WTC11 (cell line): ENCODE measurements around the gene SSC5D. TPM values are rescaled to one million over a fixed set of nuclear protein-coding genes. Genes with fewer than 3 reads are reported as not detected.

ENCODE experiments used
- ATAC-seq: fragments of 200-7000 bp; cut with Tn5 transposase; 2 replicates; pipeline ENCODE4 v1.10.0; 2021; ENCODE audit warnings: mild to moderate bottlenecking, moderate library complexity
- CTCF ChIA-PET: fragments of 300-600 bp; sonication (Branson Sonifier 250); formaldehyde crosslinking; loops from one replicate; lab custom pipeline; 2021; ENCODE audit warnings: antibody characterized with exemption; lab: Charles Lee
- POLR2A ChIA-PET: fragments of 350-600 bp; sonication (Branson Sonifier 250); formaldehyde crosslinking; loops from one replicate; lab custom pipeline; 2021; ENCODE audit warnings: antibody characterized with exemption; lab: Charles Lee
- DNase-seq: peaks from one replicate; pipeline ENCODE4 v3.0.0; 2021; ENCODE audit warnings: low spot score
- H3K27ac Mint-ChIP-seq: 2 replicates; pipeline ENCODE4 v1.8.0; 2021; ENCODE audit warnings: mixed read lengths
- H3K27me3 Mint-ChIP-seq: 2 replicates; pipeline ENCODE4 v1.8.0; 2021; ENCODE audit warnings: low read depth, mild to moderate bottlenecking, moderate library complexity, mixed read lengths
- H3K36me3 Mint-ChIP-seq: 2 replicates; pipeline ENCODE4 v1.8.0; 2021; ENCODE audit warnings: mixed read lengths
- H3K4me1 Mint-ChIP-seq: 2 replicates; pipeline ENCODE4 v1.8.0; 2022; ENCODE audit warnings: mixed read lengths
- H3K4me3 Mint-ChIP-seq: 2 replicates; pipeline ENCODE4 v1.8.0; 2021; ENCODE audit warnings: mild to moderate bottlenecking, moderate library complexity, mixed read lengths
- H3K9me3 Mint-ChIP-seq: 2 replicates; pipeline ENCODE4 v1.8.0; 2021; ENCODE audit warnings: mixed read lengths
- ATF3 ChIP-seq: sonication (generic); formaldehyde crosslinking; conservative IDR thresholded peaks from 2 replicates; pipeline ENCODE4 v1.8.1; 2022; ENCODE audit warnings: mild to moderate bottlenecking, missing genetic modification reagents
- CTCF ChIP-seq: fragments of 200-600 bp; IDR thresholded peaks from 2 replicates; pipeline ENCODE4 v1.8.0; 2022; ENCODE audit warnings: antibody characterized with exemption
- E2F5 ChIP-seq: sonication (generic); formaldehyde crosslinking; IDR thresholded peaks from 2 replicates; pipeline ENCODE4 v1.8.1; 2022; ENCODE audit warnings: mild to moderate bottlenecking, moderate library complexity, missing genetic modification reagents
- FOXK1 ChIP-seq: sonication (generic); formaldehyde crosslinking; IDR thresholded peaks from 2 replicates; pipeline ENCODE4 v1.8.0; 2022; ENCODE audit warnings: mild to moderate bottlenecking, moderate library complexity, missing genetic modification reagents
- KAT7 ChIP-seq: sonication (generic); formaldehyde crosslinking; IDR thresholded peaks from 2 replicates; pipeline ENCODE4 v1.8.1; 2023; ENCODE audit warnings: missing genetic modification reagents, mild to moderate bottlenecking, borderline replicate concordance
- MXD4 ChIP-seq: fragments of 250-450 bp; sonication (Bioruptor Pico); IDR thresholded peaks from 2 replicates; pipeline ENCODE4 v1.8.0; 2021; ENCODE audit warnings: mild to moderate bottlenecking, moderate library complexity, borderline replicate concordance
- NFATC4 ChIP-seq: fragments of 250-450 bp; sonication (Bioruptor Pico); IDR thresholded peaks from 2 replicates; pipeline ENCODE4 v1.9.0; 2021; ENCODE audit warnings: mild to moderate bottlenecking
- NR1H2 ChIP-seq: sonication (generic); formaldehyde crosslinking; IDR thresholded peaks from 2 replicates; pipeline ENCODE4 v1.9.0; 2021; ENCODE audit warnings: mild to moderate bottlenecking, moderate library complexity, missing genetic modification reagents
- OVOL2 ChIP-seq: fragments of 250-450 bp; sonication (Bioruptor Pico); IDR thresholded peaks from 2 replicates; pipeline ENCODE4 v1.9.0; 2021; ENCODE audit warnings: mild to moderate bottlenecking, borderline replicate concordance
- PRDM15 ChIP-seq: sonication (generic); formaldehyde crosslinking; IDR thresholded peaks from 2 replicates; pipeline ENCODE4 v1.8.0; 2022; ENCODE audit warnings: missing genetic modification reagents
- PREB ChIP-seq: sonication (generic); formaldehyde crosslinking; IDR thresholded peaks from 2 replicates; pipeline ENCODE4 v1.8.1; 2022; ENCODE audit warnings: mild to moderate bottlenecking, missing genetic modification reagents, moderate library complexity, borderline replicate concordance
- SMAD4 ChIP-seq: sonication (generic); formaldehyde crosslinking; IDR thresholded peaks from 2 replicates; pipeline ENCODE4 v1.8.0; 2022; ENCODE audit warnings: mild to moderate bottlenecking, missing genetic modification reagents
- STAT6 ChIP-seq: sonication (generic); formaldehyde crosslinking; conservative IDR thresholded peaks from 2 replicates; pipeline ENCODE4 v1.8.1; 2023; ENCODE audit warnings: mild to moderate bottlenecking, low read depth, missing genetic modification reagents, moderate library complexity
- TEAD1 ChIP-seq: sonication (generic); formaldehyde crosslinking; IDR thresholded peaks from 2 replicates; pipeline ENCODE4 v1.8.0; 2022; ENCODE audit warnings: mild to moderate bottlenecking, missing genetic modification reagents
- TEAD4 ChIP-seq: sonication (generic); formaldehyde crosslinking; IDR thresholded peaks from 2 replicates; pipeline ENCODE4 v1.8.0; 2022; ENCODE audit warnings: mild to moderate bottlenecking, missing genetic modification reagents
- ZNF121 ChIP-seq: sonication (generic); formaldehyde crosslinking; IDR thresholded peaks from 2 replicates; pipeline ENCODE4 v1.8.0; 2023; ENCODE audit warnings: missing genetic modification reagents
- ZNF281 ChIP-seq: sonication (generic); formaldehyde crosslinking; IDR thresholded peaks from 2 replicates; pipeline ENCODE4 v1.8.0; 2023; ENCODE audit warnings: mild to moderate bottlenecking, missing genetic modification reagents
- ZNF317 ChIP-seq: sonication (generic); formaldehyde crosslinking; IDR thresholded peaks from 2 replicates; pipeline ENCODE4 v1.8.1; 2023; ENCODE audit warnings: low read depth, mild to moderate bottlenecking, moderate library complexity, missing genetic modification reagents, borderline replicate concordance
- ZNF416 ChIP-seq: fragments of 250-450 bp; sonication (Bioruptor Pico); IDR thresholded peaks from 2 replicates; pipeline ENCODE4 v1.9.0; 2021; ENCODE audit warnings: mild to moderate bottlenecking, inconsistent platforms
- total RNA-seq: library from RNA; stranded (reverse); gene quantifications from 3 replicates; pipeline ENCODE4 v1.2.3, GENCODE V29; 2021

Gene SSC5D
- total RNA-seq, 1 experiment from 2014 or later = 2.9 TPM

- ChIA-PET CTCF (interaction anchor here (0.8 kb wide), 1 partner anchor 98 kb away, joined by 3 read pairs; no protein-coding TSS in a partner anchor), POLR2A (interaction anchor here (0.6 to 0.8 kb wide), 2 partner anchors 19 to 78 kb away, joined by 3 to 8 read pairs; no protein-coding TSS in a partner anchor)
- TF ChIP-seq ZNF317 (CRISPR knock-in tag) (peak; percentile 74), TEAD1 (CRISPR knock-in tag) (no peak), ATF3 (CRISPR knock-in tag) (no peak)
- ATAC-seq (no peak), DNase-seq (no peak)
- H3K4me3 Mint-ChIP-seq = no peak overlapping the region
- no peaks in the 10 kb centered on the region for H3K36me3 Mint-ChIP-seq
- peaks cover 9% of the 10 kb centered on the region for H3K27me3 Mint-ChIP-seq
- no peaks in the 10 kb centered on the region for H3K9me3 Mint-ChIP-seq
- no peak overlapping the region for H3K27ac Mint-ChIP-seq
- peaks cover 29% of the 10 kb centered on the region for H3K4me1 Mint-ChIP-seq
These were observed 66.5 kb downstream of the SSC5D start for GRCh38 chr19:55554741-55555152.

GRCh38 chr19:55559684-55560083 is 71.4 kb downstream of the SSC5D start:
- Mint-ChIP-seq H3K27me3 (peaks cover 12% of the 10 kb centered on the region), H3K4me3 (no peak overlapping the region), H3K9me3 (peaks cover 5% of the 10 kb centered on the region; the same call in 1 of the 2 replicates), H3K27ac (no peak overlapping the region), H3K4me1 (peaks cover 4% of the 10 kb centered on the region), H3K36me3 (no peaks in the 10 kb centered on the region)
- POLR2A ChIA-PET = no interaction called here
- CTCF ChIA-PET = no interaction called here
- TF ChIP-seq E2F5 (CRISPR knock-in tag) = no peak
- TF ChIP-seq KAT7 = no peak
- TF ChIP-seq STAT6 (CRISPR knock-in tag) = no peak
- ATAC-seq = no peak
- no peak for DNase-seq

- no peak for DNase-seq
- Mint-ChIP-seq H3K36me3 (no peaks in the 10 kb centered on the region), H3K4me3 (no peak overlapping the region), H3K4me1 (no peaks in the 10 kb centered on the region), H3K27ac (no peak overlapping the region), H3K27me3 (peaks cover 19% of the 10 kb centered on the region), H3K9me3 (peaks cover 5% of the 10 kb centered on the region; the same call in 1 of the 2 replicates)
- POLR2A ChIA-PET = no interaction called here
- CTCF ChIA-PET = no interaction called here
- ATAC-seq = no peak
- TF ChIP-seq TEAD1 (CRISPR knock-in tag) (no peak), ZNF121 (CRISPR knock-in tag) (no peak), OVOL2 (CRISPR knock-in tag) (no peak), CTCF (no peak), ZNF281 (CRISPR knock-in tag) (no peak), NR1H2 (CRISPR knock-in tag) (no peak), ZNF416 (CRISPR knock-in tag) (no peak), SMAD4 (CRISPR knock-in tag) (no peak), PRDM15 (CRISPR knock-in tag) (no peak), TEAD4 (CRISPR knock-in tag) (no peak), FOXK1 (CRISPR knock-in tag) (no peak), MXD4 (no peak), NFATC4 (CRISPR knock-in tag) (no peak), PREB (no peak)
These were observed 75.0 kb downstream of the SSC5D start for GRCh38 chr19:55563261-55563690.
